IPS-15b (cell line): ENCODE results near the gene DHCR7.
A peak's percentile ranks its signal among the peaks of the same experiment; 100 is the strongest.

Experiments used
- H3K27me3 ChIP-seq: one replicate; pipeline ENCODE4 v1.6.1; 2013; ENCODE audit warnings: low read length; ENCODE audit not compliant: control insufficient read depth, insufficient read depth
- H3K36me3 ChIP-seq: one replicate; pipeline ENCODE4 v1.6.1; 2013; ENCODE audit warnings: low read length; ENCODE audit not compliant: control insufficient read depth, insufficient read depth
- H3K4me1 ChIP-seq: one replicate; pipeline ENCODE4 v1.6.1; 2013; ENCODE audit warnings: mild to moderate bottlenecking, low read length; ENCODE audit not compliant: control insufficient read depth, insufficient read depth
- H3K4me3 ChIP-seq: one replicate; pipeline ENCODE4 v1.5.1; 2013; ENCODE audit warnings: low read depth, low read length
- H3K9ac ChIP-seq: one replicate; pipeline ENCODE4 v1.6.1; 2013; ENCODE audit warnings: low read depth, mild to moderate bottlenecking, low read length
- H3K9me3 ChIP-seq: one replicate; pipeline ENCODE4 v1.6.1; 2013; ENCODE audit warnings: mild to moderate bottlenecking, low read length; ENCODE audit not compliant: control insufficient read depth, insufficient read depth

The DHCR7 gene

DNA sequence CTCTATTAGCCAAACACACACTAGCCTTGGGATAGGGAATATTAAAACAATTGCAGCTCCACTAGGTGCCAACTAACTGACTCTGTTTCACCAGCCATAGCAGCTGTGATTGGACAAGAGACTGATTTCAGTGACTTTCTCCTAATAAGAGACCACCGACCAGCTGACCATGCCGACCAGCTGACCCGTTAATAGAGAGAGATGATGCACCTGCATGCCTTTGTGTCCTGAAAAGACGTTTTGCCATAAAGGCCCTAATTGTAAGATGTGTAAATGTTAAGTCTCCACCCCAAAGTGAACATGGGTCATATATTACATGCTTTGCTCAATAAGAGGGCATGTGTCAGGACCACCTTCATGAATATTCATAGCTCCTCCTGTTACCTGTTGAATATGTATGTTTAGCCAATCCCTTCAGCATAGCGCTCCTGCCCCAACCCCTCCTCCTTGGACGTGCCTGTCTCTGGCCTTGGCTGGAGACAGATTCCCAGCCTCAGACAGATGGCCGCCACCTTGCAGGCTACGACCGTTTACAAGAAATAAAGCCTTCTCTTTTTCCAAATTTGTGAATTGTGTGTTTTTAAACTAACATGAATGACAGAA, 3.5 kb upstream of the DHCR7 start:
- Histone ChIP-seq H3K9ac (no peak overlapping the region), H3K27me3 (no peaks in the 10 kb centered on the region), H3K4me3 (peak overlapping the region; percentile 75), H3K36me3 (peaks cover 8% of the 10 kb centered on the region), H3K4me1 (peaks cover 4% of the 10 kb centered on the region), H3K9me3 (no peaks in the 10 kb centered on the region)

- H3K9ac ChIP-seq, result no peak overlapping the region
- no peaks in the 10 kb centered on the region for H3K27me3 ChIP-seq
- H3K4me1 ChIP-seq, result peaks cover 4% of the 10 kb centered on the region
- H3K36me3 ChIP-seq, result peaks cover 4% of the 10 kb centered on the region
- no peaks in the 10 kb centered on the region for H3K9me3 ChIP-seq
- no peak overlapping the region for H3K4me3 ChIP-seq
Observed at GRCh38 chr11:71450939-71451338, 2.7 kb upstream of the DHCR7 start.

DNA sequence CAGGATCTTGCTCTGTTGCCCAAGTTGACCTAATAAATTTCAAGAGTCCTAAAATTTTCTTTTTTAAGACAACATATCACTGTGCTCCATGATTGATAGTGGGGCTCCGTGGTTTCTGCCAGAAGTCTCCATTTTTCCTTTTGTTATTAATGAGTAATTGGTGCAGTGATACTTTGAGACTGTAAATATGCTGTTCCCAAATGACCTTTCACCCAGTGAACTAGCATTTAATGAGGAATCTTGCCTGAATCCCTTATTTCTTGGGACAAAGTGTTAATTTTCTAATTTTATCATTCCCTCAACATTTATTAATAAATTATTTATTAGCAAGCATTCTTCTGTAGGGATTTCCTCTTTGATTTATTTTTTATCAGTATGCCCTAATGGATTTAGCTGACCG, 2.3 kb upstream of the DHCR7 start:
- Histone ChIP-seq H3K27me3 (no peaks in the 10 kb centered on the region), H3K36me3 (peaks cover 3% of the 10 kb centered on the region), H3K4me3 (no peak overlapping the region), H3K9me3 (no peaks in the 10 kb centered on the region), H3K9ac (no peak overlapping the region), H3K4me1 (peaks cover 4% of the 10 kb centered on the region)

DNA sequence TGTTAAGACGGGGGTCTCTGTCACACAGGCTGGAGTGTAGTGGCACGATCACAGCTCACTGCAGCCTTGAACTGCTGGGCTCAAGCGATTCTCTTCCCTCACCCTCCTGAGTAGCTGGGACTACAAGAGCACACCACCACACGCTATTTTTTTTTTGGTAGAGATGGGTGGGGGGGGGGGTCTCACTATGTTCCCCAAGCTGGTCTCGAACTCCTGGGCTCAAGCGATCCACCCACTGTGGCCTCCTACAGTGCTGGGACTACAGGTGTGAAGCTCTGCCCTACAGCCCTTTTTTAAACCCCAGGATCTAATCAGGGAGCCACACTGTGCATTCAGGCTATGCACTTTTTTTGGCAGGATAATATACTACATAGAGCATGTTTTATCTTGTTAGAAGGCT, 1.4 kb upstream of the DHCR7 start:
- peaks cover 4% of the 10 kb centered on the region for H3K4me1 ChIP-seq
- H3K36me3 ChIP-seq, result peaks cover 5% of the 10 kb centered on the region
- H3K4me3 ChIP-seq, result peak overlapping the region; percentile 96
- H3K27me3 ChIP-seq, result no peaks in the 10 kb centered on the region
- H3K9ac ChIP-seq, result no peak overlapping the region
- H3K9me3 ChIP-seq, result no peaks in the 10 kb centered on the region

GRCh38 chr11:71447791-71448256, 369 bp downstream of the DHCR7 start:
- Histone ChIP-seq H3K9me3 (no peaks in the 10 kb centered on the region), H3K4me3 (peak overlapping the region; percentile 76), H3K36me3 (peaks cover 22% of the 10 kb centered on the region), H3K9ac (peak overlapping the region; percentile 8), H3K27me3 (no peaks in the 10 kb centered on the region), H3K4me1 (peaks cover 4% of the 10 kb centered on the region)

DNA sequence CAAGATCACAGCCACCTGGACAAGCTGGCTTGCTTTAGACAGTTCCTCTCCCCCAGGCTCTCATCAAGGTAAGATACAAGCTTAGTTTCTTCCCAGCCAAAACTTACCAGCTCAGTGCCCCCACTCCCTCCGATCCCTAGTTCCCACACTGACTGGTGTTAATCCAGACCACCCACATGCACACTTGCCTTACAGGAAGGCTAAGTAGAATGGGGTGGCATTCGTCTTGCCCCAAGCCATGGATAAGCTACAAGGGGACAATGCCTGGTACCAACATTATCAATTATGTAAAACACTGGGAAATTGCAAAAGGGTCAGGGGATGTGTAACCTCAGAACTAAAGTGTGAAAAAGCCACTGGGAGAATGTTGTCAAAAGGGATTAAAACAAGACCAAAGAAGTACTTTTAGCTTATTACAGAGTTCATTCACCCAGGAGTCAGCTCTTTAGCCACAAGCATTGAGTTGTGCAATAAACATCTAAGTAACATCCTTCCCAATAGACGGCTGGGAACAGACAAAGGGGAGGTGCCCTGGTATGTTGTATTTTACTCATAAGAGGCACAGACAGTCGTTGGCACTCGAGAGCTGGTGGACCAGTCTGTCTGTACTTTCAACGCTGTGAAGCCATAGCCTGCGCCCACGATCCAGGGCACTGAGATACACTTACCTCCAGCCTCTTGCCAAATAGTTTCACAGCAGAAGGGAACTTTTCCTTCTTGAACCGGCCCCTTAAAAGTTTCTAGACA, 1.1 kb downstream of the DHCR7 start:
- no peaks in the 10 kb centered on the region for H3K27me3 ChIP-seq
- no peaks in the 10 kb centered on the region for H3K9me3 ChIP-seq
- H3K4me3 ChIP-seq, result peak overlapping the region; percentile 76
- H3K4me1 ChIP-seq, result peaks cover 4% of the 10 kb centered on the region
- H3K36me3 ChIP-seq, result peaks cover 27% of the 10 kb centered on the region
- H3K9ac ChIP-seq, result peak overlapping the region; percentile 8

GRCh38 chr11:71446150-71446549, 2.0 kb downstream of the DHCR7 start:
- no peaks in the 10 kb centered on the region for H3K9me3 ChIP-seq
- H3K4me1 ChIP-seq, result peaks cover 4% of the 10 kb centered on the region
- H3K9ac ChIP-seq, result no peak overlapping the region
- H3K4me3 ChIP-seq, result no peak overlapping the region
- H3K36me3 ChIP-seq, result peaks cover 35% of the 10 kb centered on the region
- no peaks in the 10 kb centered on the region for H3K27me3 ChIP-seq

- H3K9ac ChIP-seq, result no peak overlapping the region
- H3K9me3 ChIP-seq, result no peaks in the 10 kb centered on the region
- peaks cover 46% of the 10 kb centered on the region for H3K36me3 ChIP-seq
- H3K4me3 ChIP-seq, result no peak overlapping the region
- no peaks in the 10 kb centered on the region for H3K4me1 ChIP-seq
- H3K27me3 ChIP-seq, result no peaks in the 10 kb centered on the region
Observed at GRCh38 chr11:71444811-71445210, 3.4 kb downstream of the DHCR7 start.

DNA sequence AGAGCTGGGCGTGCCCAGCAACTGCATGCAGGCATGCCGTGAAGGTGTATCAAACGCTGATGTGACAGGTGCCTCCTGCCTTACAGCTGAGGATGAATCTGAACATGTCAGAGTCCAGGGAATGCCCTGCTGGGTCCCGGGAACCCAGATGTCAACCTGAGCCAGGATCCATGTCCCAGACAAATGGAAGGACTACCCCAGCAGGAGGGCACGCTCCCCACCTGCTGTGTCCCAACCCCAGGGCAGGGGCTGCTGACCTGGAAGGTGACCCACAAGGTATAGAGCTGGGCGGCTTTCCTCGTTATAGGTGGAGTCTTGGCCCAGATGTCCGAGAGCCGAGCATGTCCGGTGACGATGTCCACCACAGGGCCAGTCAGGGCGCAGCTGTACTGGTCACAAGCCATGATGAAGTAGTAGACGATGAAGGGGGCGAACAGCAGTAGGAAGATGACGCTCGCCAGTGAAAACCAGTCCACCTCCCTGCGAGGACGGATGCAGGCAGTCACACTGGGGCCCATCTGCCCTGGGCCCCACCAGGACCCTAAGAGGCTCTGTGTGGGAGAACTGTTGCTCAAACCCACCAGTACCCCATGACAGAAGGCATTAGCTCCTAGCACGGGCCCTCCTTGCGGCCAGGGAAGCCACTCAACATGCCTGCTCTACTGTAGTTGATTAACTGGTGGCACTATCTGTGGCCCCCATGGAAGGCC, 4.3 kb downstream of the DHCR7 start:
- no peak overlapping the region for H3K4me3 ChIP-seq
- no peaks in the 10 kb centered on the region for H3K27me3 ChIP-seq
- H3K4me1 ChIP-seq, result no peaks in the 10 kb centered on the region
- peaks cover 55% of the 10 kb centered on the region for H3K36me3 ChIP-seq
- H3K9ac ChIP-seq, result no peak overlapping the region
- no peaks in the 10 kb centered on the region for H3K9me3 ChIP-seq

GRCh38 chr11:71442880-71443279, 5.3 kb downstream of the DHCR7 start:
- peaks cover 65% of the 10 kb centered on the region for H3K36me3 ChIP-seq
- H3K9ac ChIP-seq, result no peak overlapping the region
- no peaks in the 10 kb centered on the region for H3K4me1 ChIP-seq
- no peak overlapping the region for H3K4me3 ChIP-seq
- no peaks in the 10 kb centered on the region for H3K27me3 ChIP-seq
- no peaks in the 10 kb centered on the region for H3K9me3 ChIP-seq

DNA sequence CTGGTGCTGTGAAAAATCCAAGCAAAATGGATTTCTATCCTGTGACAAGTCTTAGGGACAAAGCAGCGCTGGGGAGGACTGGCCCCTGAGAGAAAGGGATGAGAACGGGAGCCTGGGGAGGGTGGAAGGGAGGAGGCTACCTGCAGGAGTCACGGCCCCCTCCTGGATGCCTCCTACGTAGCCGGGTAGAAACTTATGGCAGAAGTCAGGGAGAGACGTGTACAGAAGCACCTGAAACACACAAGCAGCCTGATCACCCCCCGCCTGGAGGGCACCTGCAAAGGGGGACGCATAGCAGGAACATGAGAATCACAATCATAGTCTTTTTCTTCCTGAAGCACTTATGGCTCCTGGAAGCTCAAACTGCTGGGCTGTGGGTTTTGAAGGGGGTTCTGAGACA, 6.1 kb downstream of the DHCR7 start:
- no peaks in the 10 kb centered on the region for H3K27me3 ChIP-seq

DNA sequence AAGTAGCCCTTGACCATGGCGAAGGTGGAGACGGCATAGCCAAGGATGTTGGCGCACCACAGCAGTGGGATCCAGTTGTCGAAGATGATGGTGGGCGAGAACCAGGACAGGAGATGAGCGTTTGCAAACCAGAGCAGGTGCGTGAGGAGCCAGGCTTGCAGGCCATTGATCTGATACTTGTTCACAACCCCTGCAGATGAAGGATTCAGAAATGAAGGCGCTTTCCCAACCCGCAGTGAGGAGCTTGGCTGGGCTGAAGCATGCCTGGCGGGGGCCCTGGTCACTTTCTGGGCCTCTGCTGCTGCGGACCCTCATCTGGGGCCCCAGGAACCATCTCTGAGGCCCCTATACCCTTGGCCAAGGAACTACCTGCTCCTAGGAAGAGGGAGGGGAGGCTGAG, 6.9 kb downstream of the DHCR7 start:
- peaks cover 73% of the 10 kb centered on the region for H3K36me3 ChIP-seq

More for the DNA sequence above, 6.1 kb downstream of the DHCR7 start:
- Histone ChIP-seq H3K9ac (no peak overlapping the region), H3K4me3 (no peak overlapping the region), H3K4me1 (no peaks in the 10 kb centered on the region), H3K36me3 (peaks cover 71% of the 10 kb centered on the region), H3K9me3 (no peaks in the 10 kb centered on the region)

More for the DNA sequence above, 6.9 kb downstream of the DHCR7 start:
- Histone ChIP-seq H3K9me3 (no peaks in the 10 kb centered on the region), H3K4me3 (no peak overlapping the region), H3K27me3 (no peaks in the 10 kb centered on the region), H3K9ac (no peak overlapping the region), H3K4me1 (no peaks in the 10 kb centered on the region)
